Endothelial cell of umbilical vein (primary cell): Measurements from ENCODE around the gene AMMECR1L. TPM values are rescaled to one million over a fixed set of nuclear protein-coding genes. Genes with fewer than 3 reads are reported as not detected.
"Not testable (repeated sequence)": the region's sequence is repeated elsewhere in the genome, so short reads cannot be mapped to it uniquely, and the experiment has no call there.

Experiments
- BruUV-seq: library from RNA; stranded (reverse); fragments of 400-500 nt; replicated peaks from 2 replicates; lab custom pipeline; 2021; lab: Mats Ljungman, UMichigan
- CTCF ChIA-PET: fragments of 300-600, 350-600 bp; sonication (Branson Sonifier 250); formaldehyde crosslinking; loops from one replicate; lab custom pipeline; 2021; ENCODE audit warnings: antibody characterized with exemption, inconsistent platforms; lab: Charles Lee
- POLR2A ChIA-PET: fragments of 300-600, 350-600 bp; sonication (Branson Sonifier 250); formaldehyde crosslinking; loops from one replicate; lab custom pipeline; 2021; ENCODE audit warnings: antibody characterized with exemption, inconsistent platforms; lab: Charles Lee
- DNase-seq: peaks from one replicate; pipeline ENCODE4 v3.0.0-alpha.2; 2011; ENCODE audit warnings: low read depth, low spot score
- FAIRE-seq: peaks from 2 replicates; lab custom pipeline; 2011; peaks lifted over from hg19 to GRCh38; lab: Jason Lieb, UNC
- H2AFZ ChIP-seq: 2 replicates; pipeline ENCODE4 v1.6.0; 2012; ENCODE audit warnings: low read depth, low read length, control low read depth, inconsistent platforms
- H3K27ac ChIP-seq: 2 replicates; pipeline ENCODE4 v1.5.1; 2011; ENCODE audit warnings: low read depth, mild to moderate bottlenecking, control low read depth, low read length, moderate library complexity; ENCODE audit not compliant: insufficient read depth
- H3K27me3 ChIP-seq, 2 experiments: 2 replicates each; pipeline versions ENCODE4 v1.6.0 to v1.6.1; 2011; ENCODE audit warnings: low read length in 2 of 2, mixed read lengths in 1 of 2; ENCODE audit not compliant: control insufficient read depth in 2 of 2, insufficient read depth in 2 of 2
- H3K36me3 ChIP-seq, 2 experiments: 2 replicates in 1 of 2; 3 replicates in 1 of 2; pipeline ENCODE4 v1.5.1; 2011; ENCODE audit warnings: low read length in 2 of 2, mild to moderate bottlenecking in 1 of 2, moderate library complexity in 1 of 2; ENCODE audit not compliant: control insufficient read depth in 2 of 2, insufficient read depth in 2 of 2; ENCODE audit errors: extremely low read depth in 1 of 2
- H3K4me1 ChIP-seq: 3 replicates; pipeline ENCODE4 v1.5.1; 2011; ENCODE audit warnings: mild to moderate bottlenecking, low read length; ENCODE audit not compliant: control insufficient read depth, insufficient read depth; ENCODE audit errors: extremely low read depth
- H3K4me2 ChIP-seq: 2 replicates; pipeline ENCODE4 v1.6.1; 2011; ENCODE audit warnings: low read length, control low read depth, mixed read lengths; ENCODE audit not compliant: insufficient read depth
- H3K4me3 ChIP-seq, 3 experiments: fragments of 200-600 bp in 1 of 3; sonication (generic), shearing (Covaris generic) in 1 of 3; replicated peaks in 1 of 3; 2 replicates each; pipeline ENCODE4 v1.5.1; 2011 to 2016; ENCODE audit warnings: control low read depth in 3 of 3, low read length in 3 of 3, mild to moderate bottlenecking in 2 of 3, inconsistent platforms in 1 of 3, low read depth in 1 of 3, moderate library complexity in 1 of 3; ENCODE audit not compliant: insufficient read depth in 1 of 3
- H3K79me2 ChIP-seq: 2 replicates; pipeline ENCODE4 v1.6.0; 2012; ENCODE audit warnings: low read length, inconsistent platforms; ENCODE audit not compliant: control insufficient read depth, insufficient read depth
- H3K9ac ChIP-seq: replicated peaks from 2 replicates; pipeline ENCODE3; 2011; ENCODE audit warnings: low read length, control low read depth; ENCODE audit not compliant: insufficient read depth; ENCODE audit errors: extremely low read depth
- H3K9me1 ChIP-seq: replicated peaks from 3 replicates; pipeline ENCODE4 v1.6.0; 2011; ENCODE audit warnings: mild to moderate bottlenecking, low read length; ENCODE audit not compliant: control insufficient read depth, insufficient read depth; ENCODE audit errors: extremely low read depth
- H3K9me3 ChIP-seq: replicated peaks from 2 replicates; pipeline ENCODE4 v1.5.1; 2012; ENCODE audit warnings: low read length, inconsistent platforms; ENCODE audit not compliant: control insufficient read depth, insufficient read depth
- H4K20me1 ChIP-seq: replicated peaks from 2 replicates; pipeline ENCODE3; 2011; ENCODE audit warnings: mild to moderate bottlenecking, low read length; ENCODE audit not compliant: control insufficient read depth, insufficient read depth; ENCODE audit errors: extremely low read depth
- EZH2 ChIP-seq: IDR thresholded peaks from 2 replicates; pipeline ENCODE4 v1.6.1; 2012; ENCODE audit warnings: borderline replicate concordance, low read depth, mild to moderate bottlenecking, moderate library complexity, low read length, inconsistent platforms; ENCODE audit not compliant: severe bottlenecking
- GATA2 ChIP-seq: IDR thresholded peaks from 2 replicates; pipeline ENCODE4 v1.7.0; 2011; ENCODE audit warnings: low read depth, mild to moderate bottlenecking, moderate library complexity, mixed read lengths, low read length; ENCODE audit not compliant: insufficient read length, insufficient read depth
- JUN ChIP-seq: IDR thresholded peaks from 2 replicates; pipeline ENCODE4 v1.6.1; 2011; ENCODE audit warnings: borderline replicate concordance, low read depth; ENCODE audit not compliant: insufficient read length, insufficient read depth
- MYC ChIP-seq: IDR thresholded peaks from one replicate; pipeline ENCODE4 v1.6.1; 2011; ENCODE audit warnings: mild to moderate bottlenecking, low read depth, low read length
- POLR2A ChIP-seq: IDR thresholded peaks from 2 replicates; pipeline ENCODE4 v1.6.1; 2012; ENCODE audit warnings: low read depth, mild to moderate bottlenecking, control low read depth, low read length
- dilution Hi-C: fragments of 300-500 bp; cut with MboI; formaldehyde crosslinking; loops from one replicate; pipeline ENCODE4 v1.15.0; 2019; ENCODE audit warnings: low sequenced_read_pairs; ENCODE audit not compliant: extremely low pct_ligation_motif_present
- intact Hi-C: fragments of 100-400 bp; cut with micrococcal nuclease; formaldehyde crosslinking; loops from one replicate; pipeline ENCODE4 v1.10.0; 2022
- polyA plus RNA-seq, 4 experiments: library from polyadenylated mRNA; depleted of rRNA in 3 of 4; stranded (reverse) in 3 of 4; unstranded in 1 of 4; fragments of >200 nt; gene quantifications; 2 replicates each; pipeline versions ENCODE4 v1.2.1 to v1.2.3, GENCODE V29; 2011 to 2012; ENCODE audit warnings: missing spikeins in 1 of 4
- total RNA-seq: library from RNA; stranded (reverse); gene quantifications from 2 replicates; pipeline ENCODE4 v1.2.3, GENCODE V29; 2021
- TF ChIP-seq, protein P1 (sequence below): IDR thresholded peaks from 2 replicates; pipeline ENCODE4 v1.6.1; 2011; ENCODE audit not compliant: insufficient read depth, insufficient read length
- TF ChIP-seq, protein P2 (sequence below), 2 donors: IDR thresholded peaks; 1 replicate in 1 of 2; 2 replicates in 1 of 2; pipeline ENCODE4 v1.5.1; 2011; ENCODE audit warnings: low read length in 2 of 2, mild to moderate bottlenecking in 2 of 2, moderate library complexity in 2 of 2, control low read depth in 1 of 2, inconsistent platforms in 1 of 2, low read depth in 1 of 2; ENCODE audit not compliant: insufficient read depth in 1 of 2; ENCODE audit errors: extremely low read depth in 1 of 2

Gene AMMECR1L
- total and polyA plus RNA-seq, 2 donors (not counting 3 experiments of a cell fraction or from before 2014, with no cell fraction given), result 14.8 to 20.7 TPM

DNA sequence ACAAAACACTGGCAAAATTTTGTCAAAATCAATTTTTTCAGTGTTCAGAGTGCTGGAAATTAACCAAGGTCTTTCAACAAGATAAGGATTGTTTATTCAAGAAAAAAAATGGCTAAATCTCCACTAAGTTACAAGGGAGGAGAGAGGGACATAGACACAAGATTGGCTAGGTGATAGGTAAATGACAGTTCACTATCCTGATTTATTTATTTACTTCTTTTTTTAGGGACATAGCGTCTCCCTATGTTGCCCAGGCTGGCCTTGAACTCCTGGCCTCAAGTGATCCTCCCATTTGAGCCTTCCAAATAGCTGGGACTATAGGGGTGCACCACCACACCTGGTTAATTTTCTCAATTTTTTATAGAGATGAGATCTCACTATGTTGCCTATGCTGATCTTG, 71.1 kb downstream of the AMMECR1L start:
- Histone ChIP-seq H3K4me1 (peaks cover 6% of the 10 kb centered on the region), H3K36me3 (no peaks in the 10 kb centered on the region), H2AFZ (no peak overlapping the region), H3K9ac (no peak overlapping the region), H3K27ac (no peak overlapping the region), H3K9me3 (no peaks in the 10 kb centered on the region), H3K9me1 (no peaks in the 10 kb centered on the region), H3K79me2 (peaks cover 12% of the 10 kb centered on the region), H3K4me3 (no peak overlapping the region), H3K4me2 (no peak overlapping the region), H3K27me3 (peaks cover 1 to 6% of the 10 kb centered on the region in 2 experiments), H4K20me1 (no peaks in the 10 kb centered on the region)
- BruUV-seq, result no TSS peak
- DNase-seq (no peak), FAIRE-seq (no peak)
- dilution Hi-C loops, result no loop called here
- ChIA-PET CTCF (no interaction called here), POLR2A (no interaction called here)
- TF ChIP-seq JUN, result no peak
- TF ChIP-seq MYC, result no peak
- TF ChIP-seq, protein P1, sequence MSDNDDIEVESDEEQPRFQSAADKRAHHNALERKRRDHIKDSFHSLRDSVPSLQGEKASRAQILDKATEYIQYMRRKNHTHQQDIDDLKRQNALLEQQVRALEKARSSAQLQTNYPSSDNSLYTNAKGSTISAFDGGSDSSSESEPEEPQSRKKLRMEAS, result no peak
- TF ChIP-seq POLR2A, result no peak
- TF ChIP-seq, protein P2, sequence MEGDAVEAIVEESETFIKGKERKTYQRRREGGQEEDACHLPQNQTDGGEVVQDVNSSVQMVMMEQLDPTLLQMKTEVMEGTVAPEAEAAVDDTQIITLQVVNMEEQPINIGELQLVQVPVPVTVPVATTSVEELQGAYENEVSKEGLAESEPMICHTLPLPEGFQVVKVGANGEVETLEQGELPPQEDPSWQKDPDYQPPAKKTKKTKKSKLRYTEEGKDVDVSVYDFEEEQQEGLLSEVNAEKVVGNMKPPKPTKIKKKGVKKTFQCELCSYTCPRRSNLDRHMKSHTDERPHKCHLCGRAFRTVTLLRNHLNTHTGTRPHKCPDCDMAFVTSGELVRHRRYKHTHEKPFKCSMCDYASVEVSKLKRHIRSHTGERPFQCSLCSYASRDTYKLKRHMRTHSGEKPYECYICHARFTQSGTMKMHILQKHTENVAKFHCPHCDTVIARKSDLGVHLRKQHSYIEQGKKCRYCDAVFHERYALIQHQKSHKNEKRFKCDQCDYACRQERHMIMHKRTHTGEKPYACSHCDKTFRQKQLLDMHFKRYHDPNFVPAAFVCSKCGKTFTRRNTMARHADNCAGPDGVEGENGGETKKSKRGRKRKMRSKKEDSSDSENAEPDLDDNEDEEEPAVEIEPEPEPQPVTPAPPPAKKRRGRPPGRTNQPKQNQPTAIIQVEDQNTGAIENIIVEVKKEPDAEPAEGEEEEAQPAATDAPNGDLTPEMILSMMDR (IDR thresholded peaks at IDR 0.05; ENCODE audit: extremely low read depth in 1 of 2, insufficient read depth in 1 of 2, low read depth in 1 of 2, low read length in 2 of 2), result no peak
- no peak for TF ChIP-seq EZH2
- no peak for TF ChIP-seq GATA2
- intact Hi-C loops, result loop anchor here (5.0 kb wide), 2 partner anchors 43 to 222 kb away; partner anchors contain the start of gene POLR2D

DNA sequence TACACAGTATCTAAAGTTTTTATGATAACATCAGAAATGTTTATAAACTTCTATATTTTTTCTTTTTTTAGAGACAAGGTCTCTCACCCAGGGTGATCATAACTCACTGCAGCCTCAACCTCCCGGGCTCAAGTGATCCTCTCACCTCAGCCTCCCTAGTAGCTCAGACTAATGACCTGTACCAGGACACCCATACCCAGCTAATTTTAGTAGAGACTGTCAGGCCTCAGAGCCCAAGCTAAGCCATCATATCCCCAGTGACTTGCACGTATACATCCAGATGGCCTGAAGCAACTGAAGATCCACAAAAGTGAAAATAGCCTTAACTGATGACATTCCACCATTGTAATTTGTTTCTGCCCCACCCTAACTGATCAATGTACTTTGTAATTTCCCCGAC, 73.3 kb downstream of the AMMECR1L start:
- H3K4me1 ChIP-seq, result peaks cover 10% of the 10 kb centered on the region
- H3K9me1 ChIP-seq, CTCF ChIA-PET, dilution Hi-C loops, H4K20me1 ChIP-seq, POLR2A ChIA-PET, H3K4me3 ChIP-seq, H3K4me2 ChIP-seq, H3K27ac ChIP-seq, DNase-seq, BruUV-seq, H2AFZ ChIP-seq, H3K36me3 ChIP-seq, FAIRE-seq, H3K27me3 ChIP-seq, H3K9ac ChIP-seq, H3K9me3 ChIP-seq: not testable (repeated sequence)
- intact Hi-C loops, result loop anchor here (5.0 kb wide), 2 partner anchors 45 to 220 kb away; partner anchors contain the start of gene POLR2D
- peaks cover 34% of the 10 kb centered on the region for H3K79me2 ChIP-seq
